Activated T-cell treated with anti-CD3 and anti-CD28 coated beads, Interleukin-2, amount 50 U/mL, for 24 hours (primary cell): Measurements from ENCODE around the gene NRF1.
A peak's percentile ranks its signal among the peaks of the same experiment; 100 is the strongest.

Source experiments
- DNase-seq: peaks from one replicate; pipeline ENCODE4 v3.0.0-alpha.2; 2020
- H3K27ac Mint-ChIP-seq: 2 replicates; pipeline ENCODE4 v1.8.0; 2020; ENCODE audit warnings: mild to moderate bottlenecking, mixed read lengths
- H3K27me3 Mint-ChIP-seq: 2 replicates; pipeline ENCODE4 v1.8.0; 2020; ENCODE audit warnings: mixed read lengths
- H3K36me3 Mint-ChIP-seq: 2 replicates; pipeline ENCODE4 v1.8.0; 2020; ENCODE audit warnings: low read depth, mixed read lengths
- H3K4me1 Mint-ChIP-seq: 2 replicates; pipeline ENCODE4 v1.8.0; 2020; ENCODE audit warnings: low read depth, mixed read lengths
- H3K4me3 Mint-ChIP-seq: 2 replicates; pipeline ENCODE4 v1.8.0; 2020; ENCODE audit warnings: mild to moderate bottlenecking, moderate library complexity, mixed read lengths
- H3K9me3 Mint-ChIP-seq: 2 replicates; pipeline ENCODE4 v1.8.0; 2020; ENCODE audit warnings: mixed read lengths

The NRF1 gene

GRCh38 chr7:129776362-129776722 lies 164.8 kb downstream of the NRF1 start:
- no peak for DNase-seq
- Mint-ChIP-seq H3K27ac (no peak overlapping the region), H3K27me3 (peaks cover 39% of the 10 kb centered on the region), H3K4me1 (peaks cover 9% of the 10 kb centered on the region), H3K4me3 (no peak overlapping the region), H3K9me3 (no peaks in the 10 kb centered on the region), H3K36me3 (no peaks in the 10 kb centered on the region)

- Mint-ChIP-seq H3K4me3 (no peak overlapping the region), H3K36me3 (no peaks in the 10 kb centered on the region), H3K9me3 (no peaks in the 10 kb centered on the region), H3K27me3 (peaks cover 48% of the 10 kb centered on the region), H3K4me1 (peaks cover 17% of the 10 kb centered on the region), H3K27ac (no peak overlapping the region)
- no peak for DNase-seq
Measured at GRCh38 chr7:129777195-129777844, 165.8 kb downstream of the NRF1 start.

- Mint-ChIP-seq H3K27ac (no peak overlapping the region), H3K36me3 (no peaks in the 10 kb centered on the region), H3K9me3 (no peaks in the 10 kb centered on the region), H3K4me3 (peak overlapping the region; percentile 54), H3K4me1 (peaks cover 25% of the 10 kb centered on the region), H3K27me3 (peaks cover 56% of the 10 kb centered on the region)
- peak; percentile 36 for DNase-seq
Measured at GRCh38 chr7:129777993-129778769, 166.7 kb downstream of the NRF1 start.

GRCh38 chr7:129778770-129779601 lies 167.5 kb downstream of the NRF1 start:
- H3K27me3 Mint-ChIP-seq: peaks cover 62% of the 10 kb centered on the region
- peaks cover 30% of the 10 kb centered on the region for H3K4me1 Mint-ChIP-seq
- H3K36me3 Mint-ChIP-seq: no peaks in the 10 kb centered on the region
- peak overlapping the region; percentile 54 for H3K4me3 Mint-ChIP-seq
- H3K27ac Mint-ChIP-seq: no peak overlapping the region
- no peaks in the 10 kb centered on the region for H3K9me3 Mint-ChIP-seq
- peak; percentile 46 for DNase-seq

GRCh38 chr7:129779602-129780256 lies 168.2 kb downstream of the NRF1 start:
- Mint-ChIP-seq H3K27ac (no peak overlapping the region), H3K4me1 (peaks cover 34% of the 10 kb centered on the region), H3K36me3 (no peaks in the 10 kb centered on the region), H3K4me3 (peak overlapping the region; percentile 47), H3K9me3 (no peaks in the 10 kb centered on the region), H3K27me3 (peaks cover 66% of the 10 kb centered on the region)
- no peak for DNase-seq

GRCh38 chr7:129780257-129780973 lies 168.9 kb downstream of the NRF1 start:
- H3K27ac Mint-ChIP-seq: no peak overlapping the region
- peaks cover 41% of the 10 kb centered on the region for H3K4me1 Mint-ChIP-seq
- H3K27me3 Mint-ChIP-seq: peaks cover 70% of the 10 kb centered on the region
- peak overlapping the region; percentile 63 for H3K4me3 Mint-ChIP-seq
- no peaks in the 10 kb centered on the region for H3K9me3 Mint-ChIP-seq
- H3K36me3 Mint-ChIP-seq: no peaks in the 10 kb centered on the region
- DNase-seq: peak; percentile 84

- peak; percentile 58 for DNase-seq
- no peaks in the 10 kb centered on the region for H3K9me3 Mint-ChIP-seq
- peak overlapping the region; percentile 68 for H3K4me3 Mint-ChIP-seq
- peaks cover 71% of the 10 kb centered on the region for H3K27me3 Mint-ChIP-seq
- H3K4me1 Mint-ChIP-seq: peaks cover 49% of the 10 kb centered on the region
- no peaks in the 10 kb centered on the region for H3K36me3 Mint-ChIP-seq
- H3K27ac Mint-ChIP-seq: no peak overlapping the region
Measured at GRCh38 chr7:129780974-129781927, 169.7 kb downstream of the NRF1 start.

- Mint-ChIP-seq H3K9me3 (no peaks in the 10 kb centered on the region), H3K27me3 (peaks cover 76% of the 10 kb centered on the region), H3K36me3 (no peaks in the 10 kb centered on the region), H3K27ac (no peak overlapping the region), H3K4me3 (peak overlapping the region; percentile 21), H3K4me1 (peaks cover 49% of the 10 kb centered on the region)
- peak; percentile 45 for DNase-seq
Measured at GRCh38 chr7:129781928-129782817, 170.7 kb downstream of the NRF1 start.

GRCh38 chr7:129782818-129783583 lies 171.5 kb downstream of the NRF1 start:
- H3K9me3 Mint-ChIP-seq: no peaks in the 10 kb centered on the region
- H3K27me3 Mint-ChIP-seq: peaks cover 76% of the 10 kb centered on the region
- no peak overlapping the region for H3K27ac Mint-ChIP-seq
- peaks cover 49% of the 10 kb centered on the region for H3K4me1 Mint-ChIP-seq
- H3K4me3 Mint-ChIP-seq: peak overlapping the region; percentile 21
- no peaks in the 10 kb centered on the region for H3K36me3 Mint-ChIP-seq
- DNase-seq: peak; percentile 48

- Mint-ChIP-seq H3K4me3 (peak overlapping the region; percentile 6), H3K27me3 (peaks cover 71% of the 10 kb centered on the region), H3K27ac (no peak overlapping the region), H3K4me1 (peaks cover 49% of the 10 kb centered on the region), H3K9me3 (no peaks in the 10 kb centered on the region), H3K36me3 (no peaks in the 10 kb centered on the region)
- DNase-seq: no peak
Measured at GRCh38 chr7:129783584-129783919, 172.0 kb downstream of the NRF1 start.

GRCh38 chr7:129784437-129784782 lies 172.9 kb downstream of the NRF1 start:
- Mint-ChIP-seq H3K9me3 (no peaks in the 10 kb centered on the region), H3K27ac (no peak overlapping the region), H3K4me1 (peaks cover 46% of the 10 kb centered on the region), H3K27me3 (peaks cover 73% of the 10 kb centered on the region), H3K36me3 (no peaks in the 10 kb centered on the region), H3K4me3 (no peak overlapping the region)
- no peak for DNase-seq
